HT1080 (cell line): ENCODE results near the gene MYBPH. TPM values are rescaled to one million over a fixed set of nuclear protein-coding genes. Genes with fewer than 3 reads are reported as not detected.

Experiments
- DNase-seq: peaks from one replicate; pipeline ENCODE4 v3.0.0-alpha.2; 2015; ENCODE audit warnings: low read depth
- total RNA-seq: library from RNA; depleted of rRNA; stranded (reverse); fragments of >200 nt; shearing (Covaris generic); gene quantifications from 2 replicates; pipeline ENCODE4 v1.2.3, GENCODE V29; 2014

The MYBPH gene
- total RNA-seq, 1 experiment from 2014 or later: not detected

DNA sequence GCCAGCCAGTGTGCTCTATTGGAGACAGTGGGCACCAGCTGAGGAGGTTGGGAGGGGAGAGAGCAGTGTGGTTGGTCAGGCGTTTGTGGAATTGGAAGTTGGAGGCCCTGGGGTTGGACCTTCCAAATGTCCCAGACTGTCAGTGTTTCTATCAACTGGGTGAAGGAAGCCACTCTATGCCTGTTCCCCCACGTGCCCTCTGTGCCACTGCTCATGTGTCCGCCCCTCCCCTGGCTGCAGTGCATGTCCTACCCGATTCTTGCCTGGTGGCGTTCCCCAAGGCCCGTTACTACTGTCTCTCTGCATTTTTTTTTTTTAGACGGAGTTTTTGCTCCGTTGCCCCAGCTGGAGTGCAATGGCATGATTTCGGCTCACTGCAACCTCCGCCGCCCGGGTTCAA lies 27.0 kb downstream of the MYBPH start:
- DNase-seq: no peak

GRCh38 chr1:203148127-203148526 lies 27.5 kb downstream of the MYBPH start:
- DNase-seq: no peak

GRCh38 chr1:203147376-203147775 lies 28.2 kb downstream of the MYBPH start:
- no peak for DNase-seq

DNA sequence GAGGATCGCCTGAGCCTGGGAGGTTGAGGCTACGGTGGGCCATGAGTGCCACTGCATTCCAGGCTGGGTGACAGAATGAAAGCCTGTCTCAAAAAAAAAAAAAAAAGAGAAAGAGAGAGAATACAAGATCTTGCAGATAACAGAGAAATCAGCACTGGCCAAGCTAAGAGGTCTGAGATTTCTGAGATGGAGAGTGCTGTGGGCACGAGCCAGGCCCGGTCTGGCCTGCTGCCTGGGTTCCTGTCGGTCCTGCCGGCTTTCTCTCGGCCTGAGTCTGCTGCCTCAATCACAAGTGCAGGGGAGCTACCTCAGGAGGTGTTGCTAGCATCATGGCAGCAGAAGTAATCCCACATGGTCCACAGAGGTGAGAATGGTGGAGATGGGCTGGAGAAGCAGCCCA lies 29.1 kb downstream of the MYBPH start:
- DNase-seq: no peak

DNA sequence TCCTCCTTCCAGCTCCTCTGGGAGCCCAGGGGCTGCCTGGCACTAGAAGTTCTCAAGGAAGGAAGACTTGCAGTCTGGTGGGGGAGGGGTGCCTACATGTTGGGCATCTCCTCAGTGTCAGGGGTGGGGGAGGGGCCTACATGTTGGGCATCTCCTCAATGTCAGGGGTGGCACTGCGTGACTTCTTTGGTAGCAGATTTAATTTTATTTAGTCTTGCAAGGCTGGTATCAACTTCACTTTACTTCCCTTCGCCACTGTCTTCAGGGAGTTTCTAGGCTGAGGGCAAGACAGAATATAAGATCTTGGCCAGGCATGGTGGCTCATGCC lies 29.6 kb downstream of the MYBPH start:
- no peak for DNase-seq

GRCh38 chr1:203145321-203146041 lies 30.1 kb downstream of the MYBPH start:
- DNase-seq: no peak

GRCh38 chr1:203144661-203145060 lies 31.0 kb downstream of the MYBPH start:
- peak; percentile 88 for DNase-seq

- no peak for DNase-seq
Measured at GRCh38 chr1:203143641-203144040, 32.0 kb downstream of the MYBPH start.

- DNase-seq: no peak
Measured at GRCh38 chr1:203142684-203143408, 32.8 kb downstream of the MYBPH start.

GRCh38 chr1:203142124-203142523 lies 33.5 kb downstream of the MYBPH start:
- no peak for DNase-seq

- DNase-seq: no peak
Measured at GRCh38 chr1:203140743-203141520, 34.7 kb downstream of the MYBPH start.

DNA sequence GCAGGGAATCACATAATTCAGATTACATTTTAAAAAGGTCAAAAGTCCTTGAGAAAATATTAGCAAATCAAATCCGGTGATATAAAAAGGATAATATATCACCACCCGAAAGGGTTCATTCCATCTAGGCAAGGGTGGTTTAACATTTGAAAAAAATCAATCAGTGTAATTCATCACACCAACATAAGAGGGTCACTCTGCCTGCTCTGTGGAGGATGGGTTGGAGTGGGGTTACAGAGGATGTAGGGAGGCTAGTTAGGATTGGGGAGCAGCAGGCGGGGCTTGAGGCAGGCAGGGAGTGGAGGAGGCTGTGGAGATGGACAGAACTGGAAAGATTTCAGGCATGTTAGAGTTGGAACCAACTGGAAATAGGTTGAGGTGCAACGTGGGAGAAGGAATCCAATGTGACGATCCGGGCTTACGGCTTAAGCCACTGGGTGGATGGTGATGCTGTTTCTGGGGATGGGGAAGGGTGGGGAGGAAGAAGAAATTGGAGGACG lies 35.6 kb downstream of the MYBPH start:
- DNase-seq: no peak

GRCh38 chr1:203138066-203138465 lies 37.6 kb downstream of the MYBPH start:
- no peak for DNase-seq

GRCh38 chr1:203137324-203137723 lies 38.3 kb downstream of the MYBPH start:
- DNase-seq: no peak

- DNase-seq: no peak
Measured at GRCh38 chr1:203136409-203137042, 39.1 kb downstream of the MYBPH start.

- DNase-seq: peak; percentile 74
Measured at GRCh38 chr1:203135636-203136305, 39.9 kb downstream of the MYBPH start.

DNA sequence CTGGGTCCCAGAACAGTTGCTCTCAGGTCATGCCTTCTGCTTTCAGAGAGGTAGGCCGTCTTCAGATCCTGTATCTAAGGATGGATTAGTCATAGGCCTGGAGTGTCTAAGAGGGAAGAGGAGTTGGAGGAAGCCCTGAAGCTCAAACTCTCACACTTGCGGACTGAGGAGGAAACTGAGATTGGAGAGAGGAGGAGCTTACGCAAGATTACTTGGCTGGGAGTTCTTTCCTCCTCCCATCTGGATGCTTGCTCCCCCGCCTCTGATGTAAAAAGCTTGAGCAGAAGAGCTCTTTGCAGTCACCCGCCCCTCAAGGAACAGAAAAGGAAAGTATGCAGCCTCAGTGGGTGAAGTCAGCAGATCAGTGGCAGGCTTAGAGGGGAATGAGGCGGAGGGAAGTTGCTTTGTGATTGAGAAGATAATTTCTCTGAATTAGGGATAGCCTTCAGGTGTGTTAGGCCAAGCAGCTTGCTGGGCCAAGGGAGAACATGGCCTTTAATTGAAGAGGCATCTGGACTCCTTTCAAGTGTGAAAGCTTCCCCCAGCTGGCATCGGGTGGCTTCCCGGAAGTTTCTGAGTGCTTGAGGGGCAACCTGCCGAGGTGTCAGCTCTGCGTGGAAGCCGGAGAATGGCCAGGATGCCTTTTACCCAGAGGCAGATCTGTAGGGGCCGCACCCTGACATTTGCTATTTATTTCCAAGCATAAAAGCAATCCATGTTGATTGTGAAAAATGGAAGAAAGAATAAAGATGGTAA lies 41.5 kb downstream of the MYBPH start:
- peak; percentile 57 for DNase-seq

- DNase-seq: no peak
Measured at GRCh38 chr1:203131548-203132200, 44.0 kb downstream of the MYBPH start.

DNA sequence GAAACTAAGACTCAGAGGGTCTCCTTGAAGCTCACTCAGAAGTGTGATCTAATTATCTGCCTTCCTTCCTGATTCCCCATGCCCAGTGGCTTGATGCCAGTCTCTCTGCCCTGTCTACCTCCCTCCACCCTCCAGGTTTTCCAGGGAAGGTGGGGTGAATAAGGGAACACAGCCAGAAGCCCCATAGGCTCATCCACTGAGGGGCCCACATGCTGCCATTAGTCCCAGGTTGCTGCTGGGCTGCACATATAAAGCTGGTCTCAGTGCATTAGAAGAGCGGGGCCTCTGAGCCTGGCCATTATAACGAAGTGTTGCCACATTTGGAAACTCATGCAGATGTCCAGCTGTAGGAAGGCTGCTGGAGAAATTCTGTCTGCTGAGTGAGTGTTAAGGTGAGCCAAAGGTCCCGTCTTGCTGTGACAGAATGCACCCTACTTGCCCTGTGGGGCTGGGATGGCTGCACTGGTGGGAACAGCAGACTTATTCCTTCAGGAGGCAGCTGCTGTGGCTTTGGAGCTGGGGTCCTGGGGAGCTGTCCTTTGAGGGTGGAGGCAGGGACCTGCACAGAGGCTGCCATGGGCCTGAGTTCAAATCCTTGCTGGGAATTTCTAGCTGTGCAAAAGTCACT lies 45.2 kb downstream of the MYBPH start:
- DNase-seq: no peak
